HG03280 (cell line): ENCODE measurements around the gene PIMREG.
"Not testable (repeated sequence)": the region's sequence is repeated elsewhere in the genome, so short reads cannot be mapped to it uniquely, and the experiment has no call there.

ENCODE experiments used
- ATAC-seq: cut with Tn5 transposase; IDR thresholded peaks from one replicate; pipeline ENCODE4 v1.9.1; 2021; ENCODE audit warnings: mild to moderate bottlenecking, moderate library complexity; ENCODE audit not compliant: unreplicated experiment

The PIMREG gene

GRCh38 chr17:6476076-6476809 lies 32.0 kb downstream of the PIMREG start:
- no peak for ATAC-seq

- ATAC-seq = no peak
Measured at GRCh38 chr17:6476810-6477179, 32.5 kb downstream of the PIMREG start.

- no peak for ATAC-seq
Measured at GRCh38 chr17:6477831-6478383, 33.7 kb downstream of the PIMREG start.

- ATAC-seq = no peak
Measured at GRCh38 chr17:6478486-6478885, 34.2 kb downstream of the PIMREG start.

GRCh38 chr17:6479622-6480302 lies 35.5 kb downstream of the PIMREG start:
- ATAC-seq = no peak

GRCh38 chr17:6480303-6480675 lies 36.0 kb downstream of the PIMREG start:
- ATAC-seq = no peak

GRCh38 chr17:6482105-6482455 lies 37.8 kb downstream of the PIMREG start:
- ATAC-seq = no peak

- ATAC-seq = not testable (repeated sequence)
Measured at GRCh38 chr17:6482796-6483195, 38.5 kb downstream of the PIMREG start.

- ATAC-seq = no peak
Measured at GRCh38 chr17:6483507-6483906, 39.3 kb downstream of the PIMREG start.

GRCh38 chr17:6485646-6486412 lies 41.6 kb downstream of the PIMREG start:
- ATAC-seq = no peak

GRCh38 chr17:6487251-6488007 lies 43.2 kb downstream of the PIMREG start:
- ATAC-seq = no peak

- no peak for ATAC-seq
Measured at GRCh38 chr17:6488008-6488539, 43.8 kb downstream of the PIMREG start.

- ATAC-seq = no peak
Measured at GRCh38 chr17:6489016-6489550, 44.8 kb downstream of the PIMREG start.

GRCh38 chr17:6491071-6491700 lies 46.9 kb downstream of the PIMREG start:
- no peak for ATAC-seq

GRCh38 chr17:6492892-6493674 lies 48.8 kb downstream of the PIMREG start:
- ATAC-seq = no peak

- no peak for ATAC-seq
Measured at GRCh38 chr17:6494239-6494941, 50.1 kb downstream of the PIMREG start.

GRCh38 chr17:6495450-6496115 lies 51.3 kb downstream of the PIMREG start:
- no peak for ATAC-seq

GRCh38 chr17:6496116-6496481 lies 51.8 kb downstream of the PIMREG start:
- ATAC-seq = no peak
